A673 (cell line): ENCODE measurements around the gene KCNJ14. TPM values are rescaled to one million over a fixed set of nuclear protein-coding genes. Genes with fewer than 3 reads are reported as not detected.

Experiments
- BruUV-seq: library from RNA; stranded (reverse); fragments of 400-500 nt; replicated peaks from 2 replicates; lab custom pipeline; 2021; lab: Mats Ljungman, UMichigan
- CTCF ChIA-PET: fragments of 300-600 bp; sonication (Branson Sonifier 250); formaldehyde crosslinking; loops from one replicate; lab custom pipeline; 2022; ENCODE audit warnings: antibody characterized with exemption; lab: Charles Lee
- POLR2A ChIA-PET: fragments of 300-600 bp; sonication (Branson Sonifier 250); formaldehyde crosslinking; loops from one replicate; lab custom pipeline; 2022; ENCODE audit warnings: antibody characterized with exemption; ENCODE audit not compliant: low non-redundant PET; lab: Charles Lee
- DNase-seq: peaks from one replicate; pipeline ENCODE4 v3.0.0-alpha.2; 2015; ENCODE audit warnings: low spot score
- H3K27ac ChIP-seq: fragments of 200-600 bp; sonication (generic); 2 replicates; pipeline ENCODE4 v1.5.1; 2016; ENCODE audit warnings: mixed run types, low read depth, mild to moderate bottlenecking, mixed read lengths, antibody characterized with exemption, low read length; ENCODE audit not compliant: poor library complexity, severe bottlenecking
- H3K27me3 ChIP-seq: fragments of 200-600 bp; sonication (generic); replicated peaks from 2 replicates; pipeline ENCODE4 v1.6.1; 2017; ENCODE audit warnings: mixed run types, low read depth, mild to moderate bottlenecking, mixed read lengths, antibody characterized with exemption, low read length; ENCODE audit not compliant: insufficient read depth, poor library complexity
- H3K36me3 ChIP-seq: fragments of 200-600 bp; sonication (generic); 2 replicates; pipeline ENCODE4 v1.6.1; 2016; ENCODE audit warnings: mixed run types, mild to moderate bottlenecking, mixed read lengths, antibody characterized with exemption, low read length; ENCODE audit not compliant: insufficient read depth, poor library complexity, severe bottlenecking
- H3K4me1 ChIP-seq: fragments of 200-600 bp; sonication (generic); 2 replicates; pipeline ENCODE4 v1.6.1; 2017; ENCODE audit warnings: mixed run types, mild to moderate bottlenecking, mixed read lengths, antibody characterized with exemption, low read length; ENCODE audit not compliant: insufficient read depth, poor library complexity, severe bottlenecking
- H3K4me3 ChIP-seq: fragments of 200-600 bp; sonication (generic); 2 replicates; pipeline ENCODE4 v1.5.1; 2016; ENCODE audit warnings: low read depth, mixed run types, mild to moderate bottlenecking, mixed read lengths, low read length; ENCODE audit not compliant: poor library complexity, severe bottlenecking
- H3K9me3 ChIP-seq: fragments of 200-600 bp; sonication (generic); 2 replicates; pipeline ENCODE4 v1.6.1; 2016; ENCODE audit warnings: mixed run types, low read depth, mild to moderate bottlenecking, mixed read lengths, antibody characterized with exemption, low read length; ENCODE audit not compliant: poor library complexity, severe bottlenecking
- CTCF ChIP-seq: fragments of 300-800, 200-600 bp; sonication (generic); conservative IDR thresholded peaks from 2 replicates; pipeline ENCODE4 v1.5.1; 2017; ENCODE audit warnings: low read depth, mild to moderate bottlenecking, antibody characterized with exemption, low read length, moderate library complexity, mixed read lengths
- EZH2 ChIP-seq: fragments of 200-600 bp; sonication (generic); IDR thresholded peaks from 2 replicates; pipeline ENCODE4 v1.6.1; 2017; ENCODE audit warnings: borderline replicate concordance, low read depth, mild to moderate bottlenecking, mixed read lengths, antibody characterized with exemption, low read length; ENCODE audit not compliant: poor library complexity, severe bottlenecking
- intact Hi-C: fragments of 100-400 bp; cut with micrococcal nuclease; formaldehyde crosslinking; loops from one replicate; pipeline ENCODE4 v1.10.0; 2022; ENCODE audit not compliant: unreplicated experiment
- total RNA-seq: library from RNA; stranded (reverse); gene quantifications from 2 replicates; pipeline ENCODE4 v1.2.3, GENCODE V29; 2021

The KCNJ14 gene
- total RNA-seq, 1 experiment from 2014 or later, result 6.5 TPM

- POLR2A ChIA-PET, result no interaction called here
Observed at GRCh38 chr19:48490981-48491792, 35.8 kb downstream of the KCNJ14 start.

GRCh38 chr19:48491793-48492123 is 36.4 kb downstream of the KCNJ14 start:
- no peaks in the 10 kb centered on the region for H3K9me3 ChIP-seq
- DNase-seq, result no peak
- no TSS peak for BruUV-seq
- no peaks in the 10 kb centered on the region for H3K36me3 ChIP-seq
- intact Hi-C loops, result loop anchor here (5.0 kb wide), 1 partner anchor 169 kb away; a partner anchor contains a TSS
- peak overlapping the region; percentile 77 for H3K27ac ChIP-seq
- POLR2A ChIA-PET, result no interaction called here
- TF ChIP-seq EZH2, result no peak
- no peak for TF ChIP-seq CTCF
- peaks cover 31% of the 10 kb centered on the region for H3K4me1 ChIP-seq
- H3K27me3 ChIP-seq, result no peaks in the 10 kb centered on the region
- no peak overlapping the region for H3K4me3 ChIP-seq
- CTCF ChIA-PET, result no interaction called here

More at GRCh38 chr19:48490981-48491792, 35.8 kb downstream of the KCNJ14 start:
- Histone ChIP-seq H3K36me3 (no peaks in the 10 kb centered on the region), H3K27me3 (no peaks in the 10 kb centered on the region), H3K9me3 (no peaks in the 10 kb centered on the region), H3K4me1 (peaks cover 31% of the 10 kb centered on the region), H3K4me3 (peak overlapping the region; percentile 41), H3K27ac (peak overlapping the region; percentile 76)
- peak; percentile 78 for DNase-seq
- BruUV-seq, result no TSS peak
- intact Hi-C loops, result loop anchor here (5.0 kb wide), 1 partner anchor 169 kb away; a partner anchor contains a TSS
- CTCF ChIA-PET, result interaction anchor here (0.9 to 1.4 kb wide), 2 partner anchors 11 to 98 kb away, joined by 3 read pairs; no protein-coding TSS in a partner anchor
- TF ChIP-seq CTCF (no peak), EZH2 (no peak)

- DNase-seq, result peak; percentile 98
- POLR2A ChIA-PET, result interaction anchor here (0.5 to 0.6 kb wide), 6 partner anchors 30 to 1267 kb away, joined by 5 to 10 read pairs (median 9); partner anchors contain the start of gene RUVBL2
- Histone ChIP-seq H3K4me3 (peak overlapping the region; percentile 61), H3K27ac (peak overlapping the region; percentile 77), H3K9me3 (no peaks in the 10 kb centered on the region), H3K36me3 (no peaks in the 10 kb centered on the region), H3K27me3 (no peaks in the 10 kb centered on the region), H3K4me1 (peaks cover 31% of the 10 kb centered on the region)
- BruUV-seq, result no TSS peak
- CTCF ChIA-PET, result interaction anchor here (0.5 to 1.4 kb wide), 7 partner anchors 13 to 102 kb away, joined by 3 to 12 read pairs (median 7); partner anchors contain the start of genes KDELR1 and LMTK3
- intact Hi-C loops, result loop anchor here (5.0 kb wide), 1 partner anchor 171 kb away; a partner anchor contains a TSS
- TF ChIP-seq EZH2 (no peak), CTCF (no peak)
Observed at GRCh38 chr19:48492925-48493717, 37.7 kb downstream of the KCNJ14 start.
